Neural progenitor cell (in vitro differentiated cells): Measurements from ENCODE around the gene ARHGAP15. TPM values are rescaled to one million over a fixed set of nuclear protein-coding genes. Genes with fewer than 3 reads are reported as not detected.

ENCODE experiments used
- DNase-seq: peaks from one replicate; pipeline ENCODE4 v3.0.0-alpha.2; 2016; ENCODE audit warnings: low spot score
- H2AFZ ChIP-seq: fragments of 200-600 bp; sonication (generic); replicated peaks from 2 replicates; pipeline ENCODE4 v1.6.1; 2016; ENCODE audit warnings: antibody characterized with exemption
- H3F3A ChIP-seq: fragments of 200-600 bp; sonication (generic); 2 replicates; pipeline ENCODE4 v1.6.1; 2016; ENCODE audit warnings: antibody characterized with exemption, low read depth
- H3K27ac ChIP-seq: fragments of 200-600 bp; sonication (generic); 2 replicates; pipeline ENCODE4 v1.5.1; 2016; ENCODE audit warnings: mild to moderate bottlenecking
- H3K27me3 ChIP-seq: fragments of 200-600 bp; sonication (generic); 2 replicates; pipeline ENCODE4 v1.6.1; 2016; ENCODE audit warnings: mild to moderate bottlenecking, moderate library complexity
- H3K36me3 ChIP-seq: fragments of 200-600 bp; sonication (generic); 2 replicates; pipeline ENCODE4 v1.5.1; 2016
- H3K4me1 ChIP-seq: fragments of 200-600 bp; sonication (generic); 2 replicates; pipeline ENCODE4 v1.6.1; 2016; ENCODE audit warnings: mixed run types
- H3K4me2 ChIP-seq: fragments of 200-600 bp; sonication (generic); 2 replicates; pipeline ENCODE4 v1.6.1; 2016
- H3K4me3 ChIP-seq: fragments of 200-600 bp; sonication (generic); 2 replicates; pipeline ENCODE4 v1.5.1; 2016
- H3K79me2 ChIP-seq: fragments of 200-600 bp; sonication (generic); 2 replicates; pipeline ENCODE4 v1.6.1; 2016; ENCODE audit warnings: low read depth
- H3K9ac ChIP-seq: fragments of 200-600 bp; sonication (generic); 2 replicates; pipeline ENCODE4 v1.6.1; 2016
- H3K9me3 ChIP-seq: fragments of 200-600 bp; sonication (generic); 2 replicates; pipeline ENCODE4 v1.5.1; 2016; ENCODE audit warnings: low read depth
- H4K20me1 ChIP-seq: fragments of 200-600 bp; sonication (generic); 2 replicates; pipeline ENCODE4 v1.6.1; 2016; ENCODE audit warnings: low read depth
- H3K27ac Mint-ChIP-seq: 3 replicates; pipeline ENCODE4 v1.8.0; 2021; ENCODE audit warnings: mixed read lengths
- H3K27me3 Mint-ChIP-seq: 2 replicates; pipeline ENCODE4 v1.8.0; 2022; ENCODE audit warnings: low read depth, mild to moderate bottlenecking, inconsistent platforms, moderate library complexity, mixed read lengths; ENCODE audit not compliant: insufficient read depth
- H3K36me3 Mint-ChIP-seq: 3 replicates; pipeline ENCODE4 v1.8.0; 2021; ENCODE audit warnings: mixed read lengths
- H3K4me1 Mint-ChIP-seq: 3 replicates; pipeline ENCODE4 v1.8.0; 2021; ENCODE audit warnings: mixed read lengths
- H3K4me3 Mint-ChIP-seq: 3 replicates; pipeline ENCODE4 v1.8.0; 2021; ENCODE audit warnings: mild to moderate bottlenecking, moderate library complexity, mixed read lengths
- H3K9me3 Mint-ChIP-seq: 3 replicates; pipeline ENCODE4 v1.8.0; 2020; ENCODE audit warnings: mixed read lengths
- CTCF ChIP-seq: fragments of 200-600 bp; sonication (generic); IDR thresholded peaks from 2 replicates; pipeline ENCODE4 v1.5.1; 2017; ENCODE audit warnings: antibody characterized with exemption, mild to moderate bottlenecking
- EZH2 ChIP-seq: fragments of 200-600 bp; sonication (generic); IDR thresholded peaks from 2 replicates; pipeline ENCODE4 v1.6.1; 2017; ENCODE audit warnings: antibody characterized with exemption, mild to moderate bottlenecking, moderate library complexity
- EZH2phosphoT487 ChIP-seq: fragments of 200-600 bp; sonication (generic); IDR thresholded peaks from 2 replicates; pipeline ENCODE4 v1.6.1; 2017; ENCODE audit warnings: antibody characterized with exemption
- total RNA-seq: library from RNA; depleted of rRNA; stranded (reverse); fragments of >200 nt; gene quantifications from 2 replicates; pipeline ENCODE4 v1.2.3, GENCODE V29; 2015; ENCODE audit warnings: low replicate concordance

ARHGAP15 gene
- total RNA-seq, 1 donor from 2014 or later: 5.9 TPM

GRCh38 chr2:143458258-143459190 is 329.3 kb downstream of the ARHGAP15 start:
- no peak overlapping the region for H3K4me2 ChIP-seq
- no peak overlapping the region for H3K27ac Mint-ChIP-seq
- peaks cover 5% of the 10 kb centered on the region for H3K4me1 ChIP-seq
- no peaks in the 10 kb centered on the region for H3K36me3 ChIP-seq
- TF ChIP-seq CTCF: no peak
- TF ChIP-seq EZH2: no peak
- TF ChIP-seq EZH2phosphoT487: no peak
- H3K27me3 Mint-ChIP-seq: no peaks in the 10 kb centered on the region
- no peaks in the 10 kb centered on the region for H4K20me1 ChIP-seq
- no peaks in the 10 kb centered on the region for H3K9me3 ChIP-seq
- DNase-seq: no peak
- no peaks in the 10 kb centered on the region for H3K36me3 Mint-ChIP-seq
- no peaks in the 10 kb centered on the region for H3K4me1 Mint-ChIP-seq
- H3K4me3 ChIP-seq: no peak overlapping the region
- no peaks in the 10 kb centered on the region for H3K9me3 Mint-ChIP-seq
- no peaks in the 10 kb centered on the region for H3K27me3 ChIP-seq
- no peak overlapping the region for H3K4me3 Mint-ChIP-seq
- no peak overlapping the region for H2AFZ ChIP-seq
- H3K9ac ChIP-seq: no peak overlapping the region
- H3F3A ChIP-seq: no peaks in the 10 kb centered on the region
- H3K27ac ChIP-seq: no peak overlapping the region
- no peaks in the 10 kb centered on the region for H3K79me2 ChIP-seq

- no peaks in the 10 kb centered on the region for H3K36me3 ChIP-seq
- Mint-ChIP-seq H3K4me1 (no peaks in the 10 kb centered on the region), H3K9me3 (no peaks in the 10 kb centered on the region), H3K4me3 (no peak overlapping the region), H3K27me3 (no peaks in the 10 kb centered on the region), H3K36me3 (no peaks in the 10 kb centered on the region), H3K27ac (no peak overlapping the region)
- no peak for TF ChIP-seq EZH2phosphoT487
- TF ChIP-seq CTCF: no peak
- TF ChIP-seq EZH2: no peak
- H3K79me2 ChIP-seq: no peaks in the 10 kb centered on the region
- H3F3A ChIP-seq: peaks cover 5% of the 10 kb centered on the region
- no peak overlapping the region for H3K4me2 ChIP-seq
- no peaks in the 10 kb centered on the region for H3K27me3 ChIP-seq
- H3K4me3 ChIP-seq: no peak overlapping the region
- no peak overlapping the region for H3K27ac ChIP-seq
- no peak for DNase-seq
- H2AFZ ChIP-seq: no peak overlapping the region
- H3K9me3 ChIP-seq: no peaks in the 10 kb centered on the region
- H4K20me1 ChIP-seq: no peaks in the 10 kb centered on the region
- no peak overlapping the region for H3K9ac ChIP-seq
- H3K4me1 ChIP-seq: peaks cover 15% of the 10 kb centered on the region
These were observed 331.2 kb downstream of the ARHGAP15 start for GRCh38 chr2:143460382-143460781.

- peaks cover 5% of the 10 kb centered on the region for H3F3A ChIP-seq
- no peaks in the 10 kb centered on the region for H3K9me3 ChIP-seq
- TF ChIP-seq EZH2phosphoT487 (no peak), CTCF (no peak), EZH2 (no peak)
- no peak for DNase-seq
- H3K4me1 Mint-ChIP-seq: no peaks in the 10 kb centered on the region
- H3K4me2 ChIP-seq: no peak overlapping the region
- no peaks in the 10 kb centered on the region for H3K79me2 ChIP-seq
- H3K4me1 ChIP-seq: peaks cover 17% of the 10 kb centered on the region
- no peak overlapping the region for H3K27ac ChIP-seq
- no peaks in the 10 kb centered on the region for H3K36me3 ChIP-seq
- no peaks in the 10 kb centered on the region for H3K36me3 Mint-ChIP-seq
- H3K27me3 Mint-ChIP-seq: no peaks in the 10 kb centered on the region
- H3K4me3 ChIP-seq: no peak overlapping the region
- H2AFZ ChIP-seq: no peak overlapping the region
- no peak overlapping the region for H3K27ac Mint-ChIP-seq
- H3K4me3 Mint-ChIP-seq: no peak overlapping the region
- no peak overlapping the region for H3K9ac ChIP-seq
- no peaks in the 10 kb centered on the region for H3K27me3 ChIP-seq
- H3K9me3 Mint-ChIP-seq: no peaks in the 10 kb centered on the region
- no peaks in the 10 kb centered on the region for H4K20me1 ChIP-seq
These were observed 334.5 kb downstream of the ARHGAP15 start for GRCh38 chr2:143463719-143464118.
